ENCODE data around the gene PARD3.

DNA sequence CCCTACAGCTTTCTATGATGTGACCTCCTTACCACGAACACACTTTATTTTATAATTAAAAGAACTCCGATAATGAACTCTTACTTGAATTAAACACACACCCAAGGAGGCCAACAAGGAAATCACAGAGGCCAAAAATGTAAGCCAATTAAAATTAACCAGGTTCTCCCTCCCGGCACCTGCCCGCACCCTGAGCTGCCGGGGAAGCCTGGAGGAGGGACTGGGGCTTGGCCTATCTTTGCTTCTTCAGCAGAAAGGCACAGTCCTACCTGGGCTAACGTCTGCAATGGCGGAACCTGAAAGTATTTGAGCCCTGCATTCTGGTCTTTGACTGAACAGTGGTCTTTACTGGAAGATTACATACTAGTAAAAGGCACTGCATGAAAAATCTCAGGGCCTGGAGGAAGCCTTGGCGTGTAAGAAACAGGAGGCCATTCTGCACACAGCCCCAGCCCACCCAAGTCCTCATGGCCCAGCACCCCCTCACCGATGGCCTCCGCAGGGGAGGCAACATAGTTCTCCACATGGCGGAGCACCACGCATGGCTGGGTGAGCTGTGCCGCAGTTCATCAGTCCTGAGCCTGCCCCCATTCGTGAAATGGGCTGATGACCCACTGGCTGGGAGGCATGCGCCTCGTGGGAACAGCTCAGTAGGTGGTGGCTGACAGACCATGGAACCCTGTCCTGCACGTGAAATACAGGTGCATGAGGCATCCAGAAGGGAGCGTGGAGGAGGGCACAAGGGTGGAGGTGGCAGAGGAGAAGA, 173.8 kb downstream of the PARD3 start:
- no peak for TF ChIP-seq EZH2 (IDR thresholded peaks at IDR 0.05; ENCODE audit: borderline replicate concordance, control insufficient read depth, low read depth, low read length)
- TF ChIP-seq POLR2AphosphoS5 (IDR thresholded peaks at IDR 0.05; ENCODE audit: low read length): no peak
- TF ChIP-seq RAD21 (IDR thresholded peaks at IDR 0.05; ENCODE audit: insufficient read depth, low read depth, low read length): no peak
- no peak for TF ChIP-seq ETV6 (conservative IDR thresholded peaks at IDR 0.05 in 1 of 2, IDR thresholded peaks at IDR 0.05 in 1 of 2; ENCODE audit: borderline replicate concordance in 1 of 2, low read depth in 1 of 2)
- no peak for TF ChIP-seq RELA (IDR thresholded peaks at IDR 0.05; ENCODE audit: borderline replicate concordance, partially characterized antibody)
- TF ChIP-seq RCOR1 (conservative IDR thresholded peaks at IDR 0.05; ENCODE audit: low read depth, low read length): no peak
- TF ChIP-seq, protein P1, sequence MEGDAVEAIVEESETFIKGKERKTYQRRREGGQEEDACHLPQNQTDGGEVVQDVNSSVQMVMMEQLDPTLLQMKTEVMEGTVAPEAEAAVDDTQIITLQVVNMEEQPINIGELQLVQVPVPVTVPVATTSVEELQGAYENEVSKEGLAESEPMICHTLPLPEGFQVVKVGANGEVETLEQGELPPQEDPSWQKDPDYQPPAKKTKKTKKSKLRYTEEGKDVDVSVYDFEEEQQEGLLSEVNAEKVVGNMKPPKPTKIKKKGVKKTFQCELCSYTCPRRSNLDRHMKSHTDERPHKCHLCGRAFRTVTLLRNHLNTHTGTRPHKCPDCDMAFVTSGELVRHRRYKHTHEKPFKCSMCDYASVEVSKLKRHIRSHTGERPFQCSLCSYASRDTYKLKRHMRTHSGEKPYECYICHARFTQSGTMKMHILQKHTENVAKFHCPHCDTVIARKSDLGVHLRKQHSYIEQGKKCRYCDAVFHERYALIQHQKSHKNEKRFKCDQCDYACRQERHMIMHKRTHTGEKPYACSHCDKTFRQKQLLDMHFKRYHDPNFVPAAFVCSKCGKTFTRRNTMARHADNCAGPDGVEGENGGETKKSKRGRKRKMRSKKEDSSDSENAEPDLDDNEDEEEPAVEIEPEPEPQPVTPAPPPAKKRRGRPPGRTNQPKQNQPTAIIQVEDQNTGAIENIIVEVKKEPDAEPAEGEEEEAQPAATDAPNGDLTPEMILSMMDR (IDR thresholded peaks at IDR 0.05 in 2 of 3, conservative IDR thresholded peaks at IDR 0.05 in 1 of 3; ENCODE audit: control insufficient read depth in 2 of 3, extremely low read depth in 1 of 3, insufficient read depth in 1 of 3, low read depth in 3 of 3, low read length in 3 of 3): no peak
- no peak for TF ChIP-seq RBBP5 (conservative IDR thresholded peaks at IDR 0.05)
- TF ChIP-seq POLR2A (IDR thresholded peaks at IDR 0.05; ENCODE audit: low read depth, low read length): no peak
- TF ChIP-seq SPI1 (IDR thresholded peaks at IDR 0.05; ENCODE audit: borderline replicate concordance, insufficient read depth, low read depth, low read length): no peak

Measured in GM12878 (cell line).